Omental fat pad (tissue), 4 donors: Measurements from ENCODE around the gene ARHGAP33. TPM values are rescaled to one million over a fixed set of nuclear protein-coding genes. Genes with fewer than 3 reads are reported as not detected.

Source experiments
- ATAC-seq: fragments of 150-250 bp; one replicate; pipeline ENCODE4 v1.9.1; 2016; ENCODE audit warnings: mild to moderate bottlenecking, moderate library complexity; ENCODE audit not compliant: low FRiP score
- DNase-seq: peaks from one replicate; pipeline ENCODE4 v3.0.0-alpha.2; 2019; ENCODE audit warnings: low spot score
- total RNA-seq, 4 donors: library from RNA; depleted of rRNA; stranded (reverse); fragments of >200 nt; gene quantifications; one replicate each; pipeline ENCODE4 v1.1.0, GENCODE V29; 2016
- TF ChIP-seq, protein P1 (sequence below), 3 donors: fragments of 450-650 bp; IDR thresholded peaks; one replicate each; pipeline ENCODE4 v1.5.1; 2016 to 2017; ENCODE audit warnings: antibody characterized with exemption in 3 of 3, mild to moderate bottlenecking in 3 of 3, moderate library complexity in 2 of 3

Gene ARHGAP33
- total RNA-seq, 4 donors from 2014 or later, result 0.84 to 9.1 (median 2.5) TPM

DNA sequence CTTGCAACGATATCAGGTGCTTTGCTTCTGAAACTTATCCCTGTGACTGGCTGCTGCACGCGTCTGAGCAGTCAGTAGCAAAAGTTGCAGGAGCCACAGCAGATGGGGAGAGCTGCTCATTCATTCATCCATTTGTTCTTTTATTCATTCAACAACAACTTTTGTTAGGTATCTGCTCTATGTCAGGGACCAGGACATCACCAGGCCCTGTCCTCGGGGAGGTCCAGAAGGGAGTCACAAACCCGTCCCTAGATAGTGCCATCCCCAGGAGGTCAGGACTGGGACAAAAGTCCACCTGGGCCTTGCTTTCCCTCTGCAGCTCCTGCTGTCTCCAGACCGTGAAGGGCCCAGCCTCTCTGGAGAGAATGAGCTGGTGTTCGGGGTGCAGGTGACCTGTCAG lies 2.6 kb downstream of the ARHGAP33 start:
- DNase-seq, result no peak
- TF ChIP-seq, protein P1, sequence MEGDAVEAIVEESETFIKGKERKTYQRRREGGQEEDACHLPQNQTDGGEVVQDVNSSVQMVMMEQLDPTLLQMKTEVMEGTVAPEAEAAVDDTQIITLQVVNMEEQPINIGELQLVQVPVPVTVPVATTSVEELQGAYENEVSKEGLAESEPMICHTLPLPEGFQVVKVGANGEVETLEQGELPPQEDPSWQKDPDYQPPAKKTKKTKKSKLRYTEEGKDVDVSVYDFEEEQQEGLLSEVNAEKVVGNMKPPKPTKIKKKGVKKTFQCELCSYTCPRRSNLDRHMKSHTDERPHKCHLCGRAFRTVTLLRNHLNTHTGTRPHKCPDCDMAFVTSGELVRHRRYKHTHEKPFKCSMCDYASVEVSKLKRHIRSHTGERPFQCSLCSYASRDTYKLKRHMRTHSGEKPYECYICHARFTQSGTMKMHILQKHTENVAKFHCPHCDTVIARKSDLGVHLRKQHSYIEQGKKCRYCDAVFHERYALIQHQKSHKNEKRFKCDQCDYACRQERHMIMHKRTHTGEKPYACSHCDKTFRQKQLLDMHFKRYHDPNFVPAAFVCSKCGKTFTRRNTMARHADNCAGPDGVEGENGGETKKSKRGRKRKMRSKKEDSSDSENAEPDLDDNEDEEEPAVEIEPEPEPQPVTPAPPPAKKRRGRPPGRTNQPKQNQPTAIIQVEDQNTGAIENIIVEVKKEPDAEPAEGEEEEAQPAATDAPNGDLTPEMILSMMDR (IDR thresholded peaks at IDR 0.05), result no peak
- no peak for ATAC-seq

DNA sequence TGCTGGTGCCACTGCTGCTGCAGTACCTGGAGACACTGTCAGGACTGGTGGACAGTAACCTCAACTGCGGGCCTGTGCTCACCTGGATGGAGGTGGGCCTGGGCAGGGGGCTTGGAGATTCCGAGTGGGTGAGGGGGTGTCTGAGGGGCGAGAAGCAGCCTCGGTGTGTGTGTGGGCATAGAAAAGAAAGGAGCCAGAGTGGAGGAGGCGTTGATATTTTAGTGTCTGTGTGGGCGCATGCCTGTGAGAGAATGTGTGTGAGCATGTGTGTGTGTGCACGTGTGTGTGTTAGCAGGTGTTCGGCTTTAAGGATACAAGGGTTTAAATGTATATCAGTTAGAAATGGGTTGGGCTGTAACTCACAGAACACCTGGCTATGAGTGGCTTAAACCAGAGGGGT lies 3.7 kb downstream of the ARHGAP33 start:
- no peak for DNase-seq
- no peak for ATAC-seq
- TF ChIP-seq, protein P1 (IDR thresholded peaks at IDR 0.05), result no peak

GRCh38 chr19:35780058-35780457 lies 4.7 kb downstream of the ARHGAP33 start:
- DNase-seq (no peak), ATAC-seq (no peak)
- TF ChIP-seq, protein P1 (IDR thresholded peaks at IDR 0.05), result no peak

DNA sequence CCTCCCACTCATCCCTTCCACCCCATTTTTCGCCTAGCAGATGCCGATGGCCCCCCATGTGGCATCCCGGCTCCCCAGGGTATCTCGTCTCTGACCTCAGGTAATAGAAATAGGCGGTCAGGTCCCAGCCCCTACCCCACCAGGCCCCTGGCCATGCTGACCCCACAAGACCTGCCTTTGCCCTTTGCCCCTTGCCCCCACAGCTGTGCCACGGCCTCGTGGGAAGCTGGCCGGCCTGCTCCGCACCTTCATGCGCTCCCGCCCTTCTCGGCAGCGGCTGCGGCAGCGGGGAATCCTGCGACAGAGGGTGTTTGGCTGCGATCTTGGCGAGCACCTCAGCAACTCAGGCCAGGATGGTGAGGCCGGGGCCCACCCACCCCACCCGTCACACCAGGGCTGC lies 5.4 kb downstream of the ARHGAP33 start:
- ATAC-seq, result no peak
- TF ChIP-seq, protein P1 (IDR thresholded peaks at IDR 0.05), result no peak
- DNase-seq, result no peak

GRCh38 chr19:35781650-35782049 lies 6.3 kb downstream of the ARHGAP33 start:
- no peak for DNase-seq
- TF ChIP-seq, protein P1 (IDR thresholded peaks at IDR 0.05), result no peak
- ATAC-seq, result no peak

DNA sequence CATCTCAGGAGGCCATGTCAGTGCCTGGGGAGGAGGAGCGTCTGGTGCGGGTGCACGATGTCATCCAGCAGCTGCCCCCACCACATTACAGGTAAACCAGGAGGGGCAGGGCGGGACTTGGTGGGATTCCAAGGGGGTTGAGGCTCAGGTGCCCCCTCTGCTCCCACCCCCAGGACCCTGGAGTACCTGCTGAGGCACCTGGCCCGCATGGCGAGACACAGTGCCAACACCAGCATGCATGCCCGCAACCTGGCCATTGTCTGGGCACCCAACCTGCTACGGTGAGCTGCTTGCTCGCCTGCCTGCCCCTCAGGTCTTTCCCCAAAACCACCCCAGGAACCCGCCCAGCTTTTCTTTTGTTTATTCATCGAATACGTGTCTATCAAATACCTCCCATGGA lies 7.2 kb downstream of the ARHGAP33 start:
- TF ChIP-seq, protein P1 (IDR thresholded peaks at IDR 0.05), result no peak
- ATAC-seq (no peak), DNase-seq (no peak)

- DNase-seq (no peak), ATAC-seq (no peak)
- TF ChIP-seq, protein P1 (IDR thresholded peaks at IDR 0.05), result no peak
These were observed 8.4 kb downstream of the ARHGAP33 start for GRCh38 chr19:35783469-35784434.
